Esophagus squamous epithelium (tissue), 5 donors: ENCODE measurements around the gene AP3B2. TPM values are rescaled to one million over a fixed set of nuclear protein-coding genes. Genes with fewer than 3 reads are reported as not detected.

Experiments used
- DNase-seq: peaks from one replicate; lab custom pipeline; 2025; lab: John Stamatoyannopoulos, UW
- H3K27ac ChIP-seq, 4 donors: fragments of 200-600 bp; sonication (generic); one replicate each; pipeline ENCODE4 v1.5.1; 2016 to 2019; ENCODE audit warnings: mild to moderate bottlenecking in 1 of 4
- H3K27me3 ChIP-seq, 4 donors: fragments of 200-600 bp; sonication (generic); 1 replicate in 3 of 4; 2 replicates in 1 of 4; pipeline versions ENCODE4 v1.5.1 to v1.6.0; 2017 to 2021; ENCODE audit warnings: antibody characterized with exemption in 1 of 4
- H3K36me3 ChIP-seq, 3 donors: fragments of 200-600 bp; sonication (generic); one replicate each; pipeline ENCODE4 v1.5.1; 2016 to 2019
- H3K4me1 ChIP-seq, 3 donors: fragments of 200-600 bp; sonication (generic); one replicate each; pipeline ENCODE4 v1.5.1; 2017 to 2019
- H3K4me3 ChIP-seq, 4 donors: fragments of 200-600 bp; sonication (generic); 1 replicate in 3 of 4; 2 replicates in 1 of 4; pipeline ENCODE4 v1.5.1; 2016 to 2019; ENCODE audit warnings: mild to moderate bottlenecking in 2 of 4, moderate library complexity in 1 of 4
- H3K9me3 ChIP-seq, 3 donors: fragments of 200-600 bp; sonication (generic); one replicate each; pipeline ENCODE4 v1.5.1; 2016 to 2019
- POLR2A ChIP-seq, 4 donors: fragments of 450-650 bp; IDR thresholded peaks; one replicate each; pipeline ENCODE4 v1.6.1; 2017; ENCODE audit warnings: antibody characterized with exemption in 4 of 4, mild to moderate bottlenecking in 4 of 4, moderate library complexity in 3 of 4
- WGBS, 2 donors: methylation state at CpG; one replicate each; pipeline ENCODE4 v1.1.5; 2018; 5-methylcytosine and 5-hydroxymethylcytosine counted together
- intact Hi-C: fragments of 100-400 bp; cut with DNase I; formaldehyde crosslinking; loops from one replicate; pipeline ENCODE4 v1.15.0; 2022
- total RNA-seq, 4 donors: library from RNA; depleted of rRNA; stranded (reverse); fragments of >200 nt; gene quantifications; one replicate each; pipeline ENCODE4 v1.1.0, GENCODE V29; 2016
- TF ChIP-seq, protein P1 (sequence below), 6 experiments: fragments of 450-650 bp in 4 of 6; fragments of 200-600 bp in 2 of 6; sonication (generic) in 2 of 6; IDR thresholded peaks; one replicate each; pipeline ENCODE4 v1.5.1; 2016 to 2019; ENCODE audit warnings: antibody characterized with exemption in 6 of 6, mild to moderate bottlenecking in 4 of 6, moderate library complexity in 4 of 6
- donor health status: DM: yes; HTN: yes; CAD: no.

The AP3B2 gene
- total RNA-seq, 4 donors from 2014 or later = 0.62 to 3.2 (median 1.7) TPM; not detected in 1

DNA sequence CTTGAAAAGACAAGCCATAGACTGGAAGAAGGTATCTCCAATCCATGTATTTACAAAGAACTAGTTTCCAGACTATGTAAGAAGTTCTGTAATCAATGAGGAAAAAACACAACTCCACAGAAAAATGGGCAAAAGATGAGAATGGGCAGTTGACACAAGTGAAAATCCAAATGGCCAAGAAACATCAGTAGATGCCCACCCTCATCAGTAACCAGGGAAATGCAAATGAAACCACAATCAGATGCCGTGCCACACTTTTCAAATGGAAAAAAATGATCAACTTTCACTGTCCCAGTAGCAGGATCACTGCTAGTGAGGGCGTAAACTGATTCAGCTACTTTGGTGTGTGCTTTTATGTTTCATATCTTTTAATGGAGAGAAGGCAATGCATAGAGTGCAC is 58.0 kb downstream of the AP3B2 start:
- no peak for DNase-seq
- TF ChIP-seq POLR2A (IDR thresholded peaks at IDR 0.05) = no peak
- TF ChIP-seq, protein P1, sequence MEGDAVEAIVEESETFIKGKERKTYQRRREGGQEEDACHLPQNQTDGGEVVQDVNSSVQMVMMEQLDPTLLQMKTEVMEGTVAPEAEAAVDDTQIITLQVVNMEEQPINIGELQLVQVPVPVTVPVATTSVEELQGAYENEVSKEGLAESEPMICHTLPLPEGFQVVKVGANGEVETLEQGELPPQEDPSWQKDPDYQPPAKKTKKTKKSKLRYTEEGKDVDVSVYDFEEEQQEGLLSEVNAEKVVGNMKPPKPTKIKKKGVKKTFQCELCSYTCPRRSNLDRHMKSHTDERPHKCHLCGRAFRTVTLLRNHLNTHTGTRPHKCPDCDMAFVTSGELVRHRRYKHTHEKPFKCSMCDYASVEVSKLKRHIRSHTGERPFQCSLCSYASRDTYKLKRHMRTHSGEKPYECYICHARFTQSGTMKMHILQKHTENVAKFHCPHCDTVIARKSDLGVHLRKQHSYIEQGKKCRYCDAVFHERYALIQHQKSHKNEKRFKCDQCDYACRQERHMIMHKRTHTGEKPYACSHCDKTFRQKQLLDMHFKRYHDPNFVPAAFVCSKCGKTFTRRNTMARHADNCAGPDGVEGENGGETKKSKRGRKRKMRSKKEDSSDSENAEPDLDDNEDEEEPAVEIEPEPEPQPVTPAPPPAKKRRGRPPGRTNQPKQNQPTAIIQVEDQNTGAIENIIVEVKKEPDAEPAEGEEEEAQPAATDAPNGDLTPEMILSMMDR (IDR thresholded peaks at IDR 0.05) = no peak
- no peaks in the 10 kb centered on the region for H3K9me3 ChIP-seq
- H3K27me3 ChIP-seq = peaks cover 0 to 34% (median 10%) of the 10 kb centered on the region in 4 donors
- intact Hi-C loops = no loop called here
- H3K4me1 ChIP-seq = peaks cover 6 to 19% (median 9%) of the 10 kb centered on the region in 3 donors
- H3K27ac ChIP-seq = no peak overlapping the region
- no peaks in the 10 kb centered on the region for H3K36me3 ChIP-seq
- WGBS, 2 donors = 77 to 78% methylated on average over 2 of the region's 2 CpGs
- no peak overlapping the region for H3K4me3 ChIP-seq

DNA sequence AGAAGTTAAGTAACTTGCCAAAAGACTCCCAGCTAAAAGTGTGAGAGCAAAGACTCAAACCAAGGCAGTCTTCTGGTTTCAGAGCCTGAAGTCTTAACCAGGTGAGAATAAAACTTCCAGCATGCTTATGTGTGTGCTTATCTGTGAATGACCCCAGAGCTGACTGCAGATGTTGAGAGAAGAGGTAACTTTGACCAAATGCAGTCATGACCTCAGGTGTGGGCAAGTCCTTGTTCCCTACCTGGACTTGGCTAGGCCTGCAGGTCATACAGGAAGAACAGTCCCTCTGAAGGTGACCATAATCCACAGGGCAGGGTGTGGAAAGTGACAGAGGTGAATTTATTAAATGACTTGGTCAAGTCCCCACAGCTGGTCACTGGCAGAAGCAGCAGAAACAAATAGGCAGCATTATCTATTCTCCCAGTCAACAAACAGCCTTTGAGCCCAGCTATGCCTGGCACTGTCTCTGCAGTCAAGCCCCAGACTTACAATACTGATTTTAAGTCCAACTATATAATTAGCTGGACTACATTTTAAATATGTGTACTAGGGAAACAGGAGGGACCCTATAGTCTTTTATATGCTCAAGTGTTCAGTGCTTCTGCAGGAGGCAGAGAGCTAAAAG is 59.5 kb downstream of the AP3B2 start:
- no peak for DNase-seq
- Histone ChIP-seq H3K9me3 (no peaks in the 10 kb centered on the region), H3K4me1 (peaks cover 12 to 31% (median 15%) of the 10 kb centered on the region in 3 donors), H3K27me3 (peaks cover 0 to 49% (median 16%) of the 10 kb centered on the region in 4 donors), H3K36me3 (no peaks in the 10 kb centered on the region), H3K27ac (no peak overlapping the region), H3K4me3 (no peak overlapping the region)
- intact Hi-C loops = no loop called here
- TF ChIP-seq, protein P1 (IDR thresholded peaks at IDR 0.05) = no peak
- TF ChIP-seq POLR2A (IDR thresholded peaks at IDR 0.05) = no peak

GRCh38 chr15:82649226-82649999 is 60.3 kb downstream of the AP3B2 start:
- intact Hi-C loops = no loop called here
- 77% methylated on average over 8 of the region's 11 CpGs for WGBS, 2 donors
- H3K36me3 ChIP-seq = no peaks in the 10 kb centered on the region

GRCh38 chr15:82648257-82649103 is 61.2 kb downstream of the AP3B2 start:
- H3K27ac ChIP-seq = peak overlapping the region in 3 of 4 donors; percentile 2 to 57 (median 47)
- 22 to 55% methylated on average over 13 to 21 of the region's 41 CpGs for whole genome bisulfite sequencing, 2 donors
- H3K36me3 ChIP-seq = no peaks in the 10 kb centered on the region
- peaks cover 12 to 31% (median 15%) of the 10 kb centered on the region in 3 donors for H3K4me1 ChIP-seq
- peaks cover 0 to 65% (median 16%) of the 10 kb centered on the region in 4 donors for H3K27me3 ChIP-seq
- intact Hi-C loops = no loop called here
- peak overlapping the region; percentile 32 to 68 (median 48) for H3K4me3 ChIP-seq
- H3K9me3 ChIP-seq = no peaks in the 10 kb centered on the region
- TF ChIP-seq POLR2A (IDR thresholded peaks at IDR 0.05) = no peak
- TF ChIP-seq, protein P1 (IDR thresholded peaks at IDR 0.05) = no peak
- DNase-seq = no peak

More at GRCh38 chr15:82649226-82649999, 60.3 kb downstream of the AP3B2 start:
- peaks cover 0 to 57% (median 16%) of the 10 kb centered on the region in 4 donors for H3K27me3 ChIP-seq
- H3K4me1 ChIP-seq = peaks cover 12 to 31% (median 15%) of the 10 kb centered on the region in 3 donors
- no peaks in the 10 kb centered on the region for H3K9me3 ChIP-seq
- TF ChIP-seq POLR2A (IDR thresholded peaks at IDR 0.05) = no peak
- TF ChIP-seq, protein P1 (IDR thresholded peaks at IDR 0.05) = no peak
- no peak for DNase-seq
- no peak overlapping the region for H3K27ac ChIP-seq
- no peak overlapping the region for H3K4me3 ChIP-seq
